ENCODE results near the gene EPHB2.

EPHB2 gene

GRCh38 chr1:22736501-22737080, 26.0 kb downstream of the EPHB2 start:
- TF ChIP-seq YY1 (IDR thresholded peaks at IDR 0.05; ENCODE audit: low read depth) = no peak
- TF ChIP-seq TEAD4 (IDR thresholded peaks at IDR 0.05) = no peak
- TF ChIP-seq REST (IDR thresholded peaks at IDR 0.05; ENCODE audit: low read depth) = no peak
- no peak for TF ChIP-seq TCF12 (IDR thresholded peaks at IDR 0.05; ENCODE audit: low read depth)
- TF ChIP-seq FOXM1 (IDR thresholded peaks at IDR 0.05; ENCODE audit: borderline replicate concordance, low read depth) = no peak

- TF ChIP-seq CREB1 (IDR thresholded peaks at IDR 0.05; ENCODE audit: low read depth) (no peak), ZBTB7A (IDR thresholded peaks at IDR 0.05; ENCODE audit: low read depth) (no peak), RAD21 (IDR thresholded peaks at IDR 0.05; ENCODE audit: low read depth) (no peak)
Measured at GRCh38 chr1:22737374-22738068, 26.9 kb downstream of the EPHB2 start.

GRCh38 chr1:22738069-22738435, 27.4 kb downstream of the EPHB2 start:
- TF ChIP-seq REST (IDR thresholded peaks at IDR 0.05; ENCODE audit: low read depth) (no peak), TAF1 (IDR thresholded peaks at IDR 0.05; ENCODE audit: low read depth) (no peak), TEAD4 (IDR thresholded peaks at IDR 0.05) (no peak), ZBTB7A (IDR thresholded peaks at IDR 0.05; ENCODE audit: low read depth) (no peak), NFIC (IDR thresholded peaks at IDR 0.05) (no peak), EP300 (IDR thresholded peaks at IDR 0.05; ENCODE audit: borderline replicate concordance) (no peak), MAX (IDR thresholded peaks at IDR 0.05) (no peak), TCF12 (IDR thresholded peaks at IDR 0.05; ENCODE audit: low read depth) (no peak), CEBPB (IDR thresholded peaks at IDR 0.05) (no peak), FOXM1 (IDR thresholded peaks at IDR 0.05; ENCODE audit: borderline replicate concordance, low read depth) (no peak), CREB1 (IDR thresholded peaks at IDR 0.05; ENCODE audit: low read depth) (no peak), USF1 (IDR thresholded peaks at IDR 0.05) (no peak), EGR1 (IDR thresholded peaks at IDR 0.05) (no peak), RAD21 (IDR thresholded peaks at IDR 0.05; ENCODE audit: low read depth) (no peak), YY1 (IDR thresholded peaks at IDR 0.05; ENCODE audit: low read depth) (no peak)

GRCh38 chr1:22738522-22738921, 27.9 kb downstream of the EPHB2 start:
- TF ChIP-seq YY1 (IDR thresholded peaks at IDR 0.05; ENCODE audit: low read depth) (no peak), ZBTB7A (IDR thresholded peaks at IDR 0.05; ENCODE audit: low read depth) (no peak), MAX (IDR thresholded peaks at IDR 0.05) (no peak), TCF12 (IDR thresholded peaks at IDR 0.05; ENCODE audit: low read depth) (no peak), RAD21 (IDR thresholded peaks at IDR 0.05; ENCODE audit: low read depth) (no peak), CEBPB (IDR thresholded peaks at IDR 0.05) (no peak), REST (IDR thresholded peaks at IDR 0.05; ENCODE audit: low read depth) (no peak), EGR1 (IDR thresholded peaks at IDR 0.05) (no peak), NFIC (IDR thresholded peaks at IDR 0.05) (no peak)

GRCh38 chr1:22739648-22740385, 29.2 kb downstream of the EPHB2 start:
- TF ChIP-seq CEBPB (IDR thresholded peaks at IDR 0.05) (no peak), REST (IDR thresholded peaks at IDR 0.05; ENCODE audit: low read depth) (no peak), NFIC (IDR thresholded peaks at IDR 0.05) (no peak), TEAD4 (IDR thresholded peaks at IDR 0.05) (no peak), TAF1 (IDR thresholded peaks at IDR 0.05; ENCODE audit: low read depth) (no peak), MAX (IDR thresholded peaks at IDR 0.05) (no peak), ZBTB7A (IDR thresholded peaks at IDR 0.05; ENCODE audit: low read depth) (no peak), EGR1 (IDR thresholded peaks at IDR 0.05) (no peak), USF1 (IDR thresholded peaks at IDR 0.05) (no peak), CREB1 (IDR thresholded peaks at IDR 0.05; ENCODE audit: low read depth) (no peak), YY1 (IDR thresholded peaks at IDR 0.05; ENCODE audit: low read depth) (no peak), EP300 (IDR thresholded peaks at IDR 0.05; ENCODE audit: borderline replicate concordance) (no peak), RAD21 (IDR thresholded peaks at IDR 0.05; ENCODE audit: low read depth) (no peak)

Measured in Ishikawa (cell line).